H9 (cell line): ENCODE results near the gene ANKRD23. TPM values are rescaled to one million over a fixed set of nuclear protein-coding genes. Genes with fewer than 3 reads are reported as not detected.
A peak's percentile ranks its signal among the peaks of the same experiment; 100 is the strongest.

Source experiments
- DNase-seq: peaks from one replicate; pipeline ENCODE4 v3.0.0-alpha.2; 2017
- H2AFZ ChIP-seq: one replicate; pipeline ENCODE4 v1.6.1; 2013; ENCODE audit warnings: mild to moderate bottlenecking, low read length, control low read depth, moderate library complexity
- H2AK5ac ChIP-seq: 2 replicates; pipeline ENCODE4 v1.6.1; 2013; ENCODE audit warnings: low read length, control low read depth, mixed read lengths; ENCODE audit not compliant: insufficient read length
- H2BK120ac ChIP-seq: one replicate; pipeline ENCODE4 v1.6.1; 2013; ENCODE audit warnings: low read depth, mild to moderate bottlenecking, low read length, control low read depth, inconsistent platforms; ENCODE audit not compliant: poor library complexity, severe bottlenecking
- H2BK12ac ChIP-seq: 2 replicates; pipeline ENCODE4 v1.6.1; 2013; ENCODE audit warnings: low read length, control low read depth, mixed read lengths, low read depth; ENCODE audit not compliant: insufficient read length
- H2BK15ac ChIP-seq: 2 replicates; pipeline ENCODE4 v1.6.1; 2013; ENCODE audit warnings: low read depth, low read length, control low read depth
- H2BK20ac ChIP-seq: one replicate; pipeline ENCODE4 v1.6.1; 2013; ENCODE audit warnings: low read depth, mild to moderate bottlenecking, low read length, control low read depth, inconsistent platforms; ENCODE audit not compliant: poor library complexity, severe bottlenecking
- H2BK5ac ChIP-seq: 2 replicates; pipeline ENCODE4 v1.6.1; 2013; ENCODE audit warnings: low read length, control low read depth, mixed read lengths; ENCODE audit not compliant: insufficient read length
- H3K14ac ChIP-seq: 2 replicates; pipeline ENCODE4 v1.6.1; 2013; ENCODE audit warnings: low read length, control low read depth; ENCODE audit not compliant: insufficient read depth
- H3K18ac ChIP-seq: 2 replicates; pipeline ENCODE4 v1.6.1; 2013; ENCODE audit warnings: low read depth, mild to moderate bottlenecking, mixed read lengths, low read length, control low read depth; ENCODE audit not compliant: insufficient read length
- H3K23ac ChIP-seq: 2 replicates; pipeline ENCODE4 v1.6.1; 2013; ENCODE audit warnings: low read length, control low read depth, mixed read lengths, low read depth; ENCODE audit not compliant: insufficient read length
- H3K23me2 ChIP-seq: 2 replicates; pipeline ENCODE4 v1.6.1; 2013; ENCODE audit warnings: low read depth, mild to moderate bottlenecking, mixed read lengths, low read length, control low read depth; ENCODE audit not compliant: insufficient read length, poor library complexity, severe bottlenecking
- H3K27ac ChIP-seq: 2 replicates; pipeline ENCODE4 v1.5.1; 2013; ENCODE audit warnings: low read length, control low read depth, mixed read lengths, low read depth; ENCODE audit not compliant: insufficient read length
- H3K27me3 ChIP-seq: 2 replicates; pipeline ENCODE4 v1.6.1; 2013; ENCODE audit warnings: low read length, control low read depth, inconsistent platforms; ENCODE audit not compliant: insufficient read depth
- H3K4ac ChIP-seq: 2 replicates; pipeline ENCODE4 v1.6.1; 2013; ENCODE audit warnings: low read depth, mild to moderate bottlenecking, control low read depth, inconsistent platforms, low read length, moderate library complexity
- H3K4me1 ChIP-seq: 2 replicates; pipeline ENCODE4 v1.6.1; 2013; ENCODE audit warnings: low read length, control low read depth, inconsistent platforms; ENCODE audit not compliant: insufficient read depth
- H3K4me2 ChIP-seq: 2 replicates; pipeline ENCODE4 v1.6.1; 2013; ENCODE audit warnings: low read length, control low read depth, mixed read lengths; ENCODE audit not compliant: insufficient read length, insufficient read depth
- H3K56ac ChIP-seq: 2 replicates; pipeline ENCODE4 v1.6.1; 2013; ENCODE audit warnings: low read depth, mild to moderate bottlenecking, mixed read lengths, low read length, control low read depth; ENCODE audit not compliant: insufficient read length
- H3K79me1 ChIP-seq: 2 replicates; pipeline ENCODE4 v1.6.1; 2013; ENCODE audit warnings: low read depth, mild to moderate bottlenecking, moderate library complexity, low read length, control low read depth, inconsistent platforms; ENCODE audit not compliant: insufficient read depth, poor library complexity, severe bottlenecking
- H3K79me2 ChIP-seq: 2 replicates; pipeline ENCODE4 v1.6.1; 2013; ENCODE audit warnings: low read length, control low read depth, inconsistent platforms; ENCODE audit not compliant: insufficient read depth
- H3K9ac ChIP-seq: 2 replicates; pipeline ENCODE4 v1.6.1; 2013; ENCODE audit warnings: low read length, control low read depth, mixed read lengths; ENCODE audit not compliant: insufficient read length; ENCODE audit errors: extremely low read depth
- H3K9me3 ChIP-seq: one replicate; pipeline ENCODE4 v1.6.1; 2013; ENCODE audit warnings: low read depth, low read length, inconsistent platforms; ENCODE audit not compliant: control insufficient read depth
- H3T11ph ChIP-seq: one replicate; pipeline ENCODE4 v1.6.1; 2013; ENCODE audit warnings: mild to moderate bottlenecking, low read length, control low read depth, inconsistent platforms
- H4K20me1 ChIP-seq: one replicate; pipeline ENCODE4 v1.6.1; 2013; ENCODE audit not compliant: control insufficient read depth, insufficient read length, insufficient read depth
- H4K5ac ChIP-seq: 2 replicates; pipeline ENCODE4 v1.6.1; 2013; ENCODE audit warnings: low read depth, mild to moderate bottlenecking, mixed read lengths, low read length, control low read depth; ENCODE audit not compliant: insufficient read length
- H4K8ac ChIP-seq: replicated peaks from 2 replicates; pipeline ENCODE4 v1.6.1; 2013; ENCODE audit warnings: low read length, control low read depth, mixed read lengths, low read depth; ENCODE audit not compliant: insufficient read length
- H4K91ac ChIP-seq: 2 replicates; pipeline ENCODE4 v1.6.1; 2013; ENCODE audit warnings: low read depth, mild to moderate bottlenecking, moderate library complexity, mixed read lengths, low read length, control low read depth; ENCODE audit not compliant: insufficient read length
- H3K27ac Mint-ChIP-seq, 3 experiments: 2 replicates in 2 of 3; 3 replicates in 1 of 3; pipeline ENCODE4 v1.8.0; 2020 to 2021; ENCODE audit warnings: mixed read lengths in 3 of 3, mild to moderate bottlenecking in 1 of 3, moderate library complexity in 1 of 3
- H3K27me3 Mint-ChIP-seq: 2 replicates; pipeline ENCODE4 v1.8.0; 2021; ENCODE audit warnings: low read depth, mild to moderate bottlenecking, moderate library complexity, mixed read lengths
- H3K36me3 Mint-ChIP-seq, 3 experiments: 2 replicates in 2 of 3; 3 replicates in 1 of 3; pipeline ENCODE4 v1.8.0; 2020 to 2021; ENCODE audit warnings: low read depth in 3 of 3, mixed read lengths in 3 of 3; ENCODE audit not compliant: insufficient read depth in 1 of 3
- H3K4me1 Mint-ChIP-seq, 2 experiments: 2 replicates each; pipeline ENCODE4 v1.8.0; 2020; ENCODE audit warnings: mixed read lengths in 2 of 2
- H3K4me3 Mint-ChIP-seq, 2 experiments: 2 replicates in 1 of 2; 3 replicates in 1 of 2; pipeline ENCODE4 v1.8.0; 2020 to 2021; ENCODE audit warnings: mild to moderate bottlenecking in 2 of 2, mixed read lengths in 2 of 2, moderate library complexity in 1 of 2
- H3K9me3 Mint-ChIP-seq, 2 experiments: 2 replicates in 1 of 2; 3 replicates in 1 of 2; pipeline ENCODE4 v1.8.0; 2020; ENCODE audit warnings: mild to moderate bottlenecking in 2 of 2, mixed read lengths in 2 of 2, moderate library complexity in 1 of 2
- WGBS: extraction: QIAGEN DNeasy Blood & Tissue Kit; methylation state at CpG from one replicate; pipeline ENCODE4 v1.1.7; 2013; ENCODE audit warnings: missing lambda C conversion rate, low lambda C conversion rate, mixed read lengths; ENCODE audit not compliant: insufficient read length; ENCODE audit errors: extremely low coverage; 5-methylcytosine and 5-hydroxymethylcytosine counted together
- total RNA-seq: library from RNA; stranded (reverse); gene quantifications from 2 replicates; pipeline ENCODE4 v1.2.1, GENCODE V29; 2021
- TF ChIP-seq, protein P1 (sequence below): fragments of 200-600 bp; sonication (generic); conservative IDR thresholded peaks from 3 replicates; pipeline ENCODE4 v1.8.0; 2021; ENCODE audit warnings: antibody characterized with exemption, mild to moderate bottlenecking

Gene ANKRD23
- total RNA-seq, 1 experiment from 2014 or later, result 2.4 TPM

DNA sequence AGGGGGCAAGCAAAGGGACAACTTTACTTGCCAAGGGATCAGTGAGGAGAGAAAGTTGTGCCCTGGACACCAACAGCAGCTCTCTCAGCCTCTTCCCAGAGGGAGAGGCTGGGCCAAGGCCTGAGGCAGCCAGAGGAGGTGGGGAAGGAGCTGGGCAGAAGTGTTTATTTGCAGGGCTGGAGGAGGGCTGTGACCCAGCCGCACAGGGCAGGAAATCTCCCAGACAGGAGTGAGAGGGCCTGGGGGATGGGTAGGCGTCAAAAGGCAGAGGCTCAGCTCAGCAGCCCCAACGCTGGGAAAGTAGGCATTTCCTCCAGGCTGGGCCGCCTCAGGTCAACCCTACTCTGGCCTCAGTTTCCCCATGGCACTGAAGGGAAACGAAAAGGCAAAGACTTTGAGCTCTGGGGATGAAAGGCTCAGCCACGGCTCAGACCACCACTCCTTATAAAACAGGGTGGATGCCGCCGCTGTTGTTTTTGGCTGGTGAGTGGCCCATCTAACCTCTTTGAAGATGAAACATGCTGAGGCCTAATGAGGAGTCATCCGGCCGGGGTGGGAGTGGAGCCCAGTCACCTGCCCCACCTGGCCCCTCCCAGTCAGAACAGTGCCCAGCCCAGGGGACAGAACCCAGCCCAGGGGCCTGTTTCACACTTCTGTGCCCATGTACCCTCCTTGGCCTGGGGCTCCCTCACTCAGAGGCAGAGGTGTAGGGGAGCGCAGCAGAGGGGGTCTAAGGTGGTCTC, 47.9 kb upstream of the ANKRD23 start:
- Histone ChIP-seq H2AK5ac (no peak overlapping the region), H2BK120ac (no peak overlapping the region), H3K79me1 (no peaks in the 10 kb centered on the region), H3K27me3 (no peaks in the 10 kb centered on the region), H4K20me1 (no peaks in the 10 kb centered on the region), H2AFZ (no peak overlapping the region), H3K4ac (no peak overlapping the region), H2BK12ac (no peak overlapping the region), H3T11ph (no peak overlapping the region), H3K4me2 (no peak overlapping the region), H2BK20ac (no peak overlapping the region), H3K79me2 (no peaks in the 10 kb centered on the region), H4K91ac (no peak overlapping the region), H3K23me2 (no peaks in the 10 kb centered on the region), H3K23ac (no peak overlapping the region), H3K9ac (no peak overlapping the region), H4K8ac (no peak overlapping the region), H3K27ac (no peak overlapping the region), H3K18ac (no peak overlapping the region), H3K4me1 (peaks cover 11% of the 10 kb centered on the region; the same call in 1 of the 2 replicates), H2BK15ac (no peak overlapping the region), H4K5ac (no peak overlapping the region), H3K14ac (no peak overlapping the region; the same call in 1 of the 2 replicates), H3K56ac (no peak overlapping the region), H2BK5ac (no peak overlapping the region), H3K9me3 (no peaks in the 10 kb centered on the region)
- Mint-ChIP-seq H3K4me3 (peak overlapping the region in 1 of 2 experiments; percentile 22; a peak in 2 of 5 replicates), H3K36me3 (no peaks in the 10 kb centered on the region), H3K27me3 (peaks cover 6% of the 10 kb centered on the region; the same call in 1 of the 2 replicates), H3K9me3 (no peaks in the 10 kb centered on the region; a peak in 1 of 5 replicates), H3K4me1 (peaks cover 44 to 50% of the 10 kb centered on the region in 2 experiments), H3K27ac (peak overlapping the region in 2 of 3 experiments; percentile 0 to 20; a peak in 3 of 7 replicates)
- WGBS, result no CpG with 5 or more reads among the region's 11 CpGs
- TF ChIP-seq, protein P1, sequence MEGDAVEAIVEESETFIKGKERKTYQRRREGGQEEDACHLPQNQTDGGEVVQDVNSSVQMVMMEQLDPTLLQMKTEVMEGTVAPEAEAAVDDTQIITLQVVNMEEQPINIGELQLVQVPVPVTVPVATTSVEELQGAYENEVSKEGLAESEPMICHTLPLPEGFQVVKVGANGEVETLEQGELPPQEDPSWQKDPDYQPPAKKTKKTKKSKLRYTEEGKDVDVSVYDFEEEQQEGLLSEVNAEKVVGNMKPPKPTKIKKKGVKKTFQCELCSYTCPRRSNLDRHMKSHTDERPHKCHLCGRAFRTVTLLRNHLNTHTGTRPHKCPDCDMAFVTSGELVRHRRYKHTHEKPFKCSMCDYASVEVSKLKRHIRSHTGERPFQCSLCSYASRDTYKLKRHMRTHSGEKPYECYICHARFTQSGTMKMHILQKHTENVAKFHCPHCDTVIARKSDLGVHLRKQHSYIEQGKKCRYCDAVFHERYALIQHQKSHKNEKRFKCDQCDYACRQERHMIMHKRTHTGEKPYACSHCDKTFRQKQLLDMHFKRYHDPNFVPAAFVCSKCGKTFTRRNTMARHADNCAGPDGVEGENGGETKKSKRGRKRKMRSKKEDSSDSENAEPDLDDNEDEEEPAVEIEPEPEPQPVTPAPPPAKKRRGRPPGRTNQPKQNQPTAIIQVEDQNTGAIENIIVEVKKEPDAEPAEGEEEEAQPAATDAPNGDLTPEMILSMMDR, result no peak
- DNase-seq, result no peak
